Vagina (tissue), 2 donors: ENCODE measurements around the gene USP10. TPM values are rescaled to one million over a fixed set of nuclear protein-coding genes. Genes with fewer than 3 reads are reported as not detected.
A peak's percentile ranks its signal among the peaks of the same experiment; 100 is the strongest.

Experiments used
- DNase-seq, 2 donors: peaks; one replicate each; pipeline ENCODE4 v3.0.0-alpha.2; 2017; ENCODE audit errors: extremely low spot score in 2 of 2
- H3K27ac ChIP-seq: fragments of 200-600 bp; sonication (generic); one replicate; pipeline ENCODE4 v1.5.1; 2019
- H3K27me3 ChIP-seq: fragments of 200-600 bp; sonication (generic); one replicate; pipeline ENCODE4 v1.5.1; 2019
- H3K36me3 ChIP-seq, 2 donors: fragments of 200-600 bp; sonication (generic); one replicate each; pipeline ENCODE4 v1.5.1; 2017 to 2019
- H3K4me1 ChIP-seq: fragments of 200-600 bp; sonication (generic); one replicate; pipeline ENCODE4 v1.5.1; 2019
- H3K4me3 ChIP-seq, 2 donors: fragments of 200-600 bp; sonication (generic); 1 replicate in 1 of 2; 2 replicates in 1 of 2; pipeline ENCODE4 v1.5.1; 2016 to 2019
- H3K9me3 ChIP-seq: fragments of 200-600 bp; sonication (generic); one replicate; pipeline ENCODE4 v1.5.1; 2019
- POLR2A ChIP-seq, 2 donors: fragments of 450-650 bp; IDR thresholded peaks; one replicate each; pipeline ENCODE4 v1.6.1; 2017; ENCODE audit warnings: antibody characterized with exemption in 2 of 2, mild to moderate bottlenecking in 2 of 2, moderate library complexity in 2 of 2
- POLR2AphosphoS5 ChIP-seq, 2 donors: sonication (generic); formaldehyde crosslinking; IDR thresholded peaks; one replicate each; pipeline ENCODE4 v1.9.0; 2017; ENCODE audit warnings: antibody characterized with exemption in 2 of 2, mild to moderate bottlenecking in 2 of 2, low read depth in 1 of 2; ENCODE audit not compliant: insufficient read depth in 1 of 2
- intact Hi-C: fragments of 100-400 bp; cut with DNase I; formaldehyde crosslinking; loops from one replicate; pipeline ENCODE4 v1.15.1; 2023
- total RNA-seq: library from RNA; depleted of rRNA; stranded (reverse); fragments of >200 nt; gene quantifications from one replicate; pipeline ENCODE4 v1.2.3, GENCODE V29; 2016
- TF ChIP-seq, protein P1 (sequence below), 3 experiments: fragments of 450-650 bp in 2 of 3; fragments of 200-600 bp in 1 of 3; sonication (generic) in 1 of 3; IDR thresholded peaks; one replicate each; pipeline ENCODE4 v1.5.1; 2017 to 2019; ENCODE audit warnings: antibody characterized with exemption in 3 of 3, mild to moderate bottlenecking in 2 of 3, moderate library complexity in 2 of 3

USP10 gene
- total RNA-seq, 1 donor from 2014 or later = 42.5 TPM

DNA sequence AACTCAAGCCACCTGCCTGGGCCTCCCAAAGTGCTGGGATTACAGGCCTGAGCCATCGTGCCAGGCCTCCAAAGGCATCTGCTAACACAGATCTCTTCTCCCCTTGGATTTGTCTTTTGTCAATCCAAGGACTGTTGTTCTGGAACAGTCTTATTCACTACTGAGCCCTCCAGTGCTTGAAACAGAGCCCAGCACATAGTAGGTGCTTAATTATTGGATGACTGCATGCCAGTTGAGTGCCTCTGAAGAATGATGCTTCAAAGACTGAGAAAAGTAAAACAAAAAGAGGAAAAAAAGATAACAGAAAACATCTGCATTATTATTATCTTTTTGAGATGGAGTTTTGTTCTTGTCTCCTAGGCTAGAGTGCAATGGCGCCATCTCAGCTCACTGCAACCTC, 118.3 kb downstream of the USP10 start:
- no peak for DNase-seq
- no peaks in the 10 kb centered on the region for H3K27me3 ChIP-seq
- intact Hi-C loops = no loop called here
- TF ChIP-seq, protein P1, sequence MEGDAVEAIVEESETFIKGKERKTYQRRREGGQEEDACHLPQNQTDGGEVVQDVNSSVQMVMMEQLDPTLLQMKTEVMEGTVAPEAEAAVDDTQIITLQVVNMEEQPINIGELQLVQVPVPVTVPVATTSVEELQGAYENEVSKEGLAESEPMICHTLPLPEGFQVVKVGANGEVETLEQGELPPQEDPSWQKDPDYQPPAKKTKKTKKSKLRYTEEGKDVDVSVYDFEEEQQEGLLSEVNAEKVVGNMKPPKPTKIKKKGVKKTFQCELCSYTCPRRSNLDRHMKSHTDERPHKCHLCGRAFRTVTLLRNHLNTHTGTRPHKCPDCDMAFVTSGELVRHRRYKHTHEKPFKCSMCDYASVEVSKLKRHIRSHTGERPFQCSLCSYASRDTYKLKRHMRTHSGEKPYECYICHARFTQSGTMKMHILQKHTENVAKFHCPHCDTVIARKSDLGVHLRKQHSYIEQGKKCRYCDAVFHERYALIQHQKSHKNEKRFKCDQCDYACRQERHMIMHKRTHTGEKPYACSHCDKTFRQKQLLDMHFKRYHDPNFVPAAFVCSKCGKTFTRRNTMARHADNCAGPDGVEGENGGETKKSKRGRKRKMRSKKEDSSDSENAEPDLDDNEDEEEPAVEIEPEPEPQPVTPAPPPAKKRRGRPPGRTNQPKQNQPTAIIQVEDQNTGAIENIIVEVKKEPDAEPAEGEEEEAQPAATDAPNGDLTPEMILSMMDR (IDR thresholded peaks at IDR 0.05) = no peak
- TF ChIP-seq POLR2A (IDR thresholded peaks at IDR 0.05) = no peak
- no peak for TF ChIP-seq POLR2AphosphoS5 (IDR thresholded peaks at IDR 0.05; ENCODE audit: insufficient read depth in 1 of 2, low read depth in 1 of 2)
- no peaks in the 10 kb centered on the region for H3K9me3 ChIP-seq
- H3K4me1 ChIP-seq = peaks cover 17% of the 10 kb centered on the region
- no peak overlapping the region for H3K27ac ChIP-seq
- H3K4me3 ChIP-seq = no peak overlapping the region
- no peaks in the 10 kb centered on the region for H3K36me3 ChIP-seq

DNA sequence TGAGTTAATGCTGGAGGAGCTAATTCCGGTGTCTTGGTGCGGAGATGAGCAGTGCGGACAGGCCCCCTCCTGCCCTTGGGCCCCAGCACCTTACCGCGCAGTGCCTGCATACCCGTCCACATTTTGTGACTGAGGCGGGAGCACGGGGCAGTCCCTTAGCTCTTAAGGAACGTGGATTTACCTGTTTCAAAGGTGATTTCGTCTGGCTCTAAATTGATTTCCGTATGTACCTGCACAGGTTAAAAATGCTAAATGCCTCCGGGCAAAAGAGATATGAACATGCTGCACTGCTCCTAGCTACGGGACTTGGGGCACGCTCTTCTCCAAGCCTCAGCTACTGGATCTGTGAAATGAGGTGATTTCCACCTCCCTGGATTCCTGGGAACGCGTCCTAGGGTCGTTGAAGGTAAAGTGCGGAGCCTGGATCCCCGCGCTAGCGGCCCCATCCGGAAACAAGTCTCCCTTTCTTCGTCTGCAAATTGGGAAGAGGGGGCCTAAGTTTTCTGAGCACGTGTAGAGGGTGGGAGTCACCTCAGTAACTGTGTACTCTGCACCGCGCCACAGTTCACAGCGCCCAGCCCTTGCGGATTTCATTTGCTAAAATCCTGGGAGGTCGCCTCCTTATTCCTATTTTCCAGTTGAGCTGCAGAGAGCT, 119.3 kb downstream of the USP10 start:
- intact Hi-C loops = no loop called here
- H3K4me1 ChIP-seq = peaks cover 17% of the 10 kb centered on the region
- H3K9me3 ChIP-seq = no peaks in the 10 kb centered on the region
- no peaks in the 10 kb centered on the region for H3K27me3 ChIP-seq
- no peaks in the 10 kb centered on the region for H3K36me3 ChIP-seq
- DNase-seq = no peak
- TF ChIP-seq POLR2A (IDR thresholded peaks at IDR 0.05) (no peak), POLR2AphosphoS5 (IDR thresholded peaks at IDR 0.05; ENCODE audit: insufficient read depth in 1 of 2, low read depth in 1 of 2) (no peak)
- TF ChIP-seq, protein P1 (IDR thresholded peaks at IDR 0.05) = no peak
- peak overlapping the region; percentile 60 to 79 for H3K4me3 ChIP-seq
- H3K27ac ChIP-seq = no peak overlapping the region

DNA sequence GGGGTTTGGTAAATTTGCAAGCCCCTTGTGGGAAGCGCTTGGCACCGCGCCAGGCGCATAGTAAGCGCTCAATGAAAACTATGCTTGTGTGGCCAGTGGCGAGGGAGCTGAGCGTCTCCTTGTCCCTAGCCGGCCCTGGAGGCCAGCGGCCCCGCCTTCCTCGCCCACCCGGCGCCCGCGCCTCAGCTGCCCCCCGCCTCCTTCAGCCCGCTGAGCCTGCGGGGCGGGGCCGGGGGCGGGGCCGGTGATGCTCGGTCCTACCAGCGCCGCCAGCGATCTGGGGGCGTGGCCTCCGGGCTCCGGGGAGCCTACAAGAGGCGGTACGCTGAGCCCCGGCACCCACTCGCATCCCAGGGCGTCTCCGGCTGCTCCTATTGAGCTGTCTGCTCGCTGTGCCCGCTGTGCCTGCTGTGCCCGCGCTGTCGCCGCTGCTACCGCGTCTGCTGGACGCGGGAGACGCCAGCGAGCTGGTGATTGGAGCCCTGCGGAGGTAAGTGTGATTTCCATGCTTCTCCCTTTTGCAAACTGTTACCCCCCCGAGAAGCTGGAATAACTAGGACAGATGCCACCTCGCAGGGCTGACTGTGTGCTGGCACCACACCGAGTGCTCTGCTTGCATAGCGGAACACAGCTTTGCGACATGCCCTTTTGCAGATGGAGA, 120.0 kb downstream of the USP10 start, which contains the start of gene CRISPLD2:
Gene CRISPLD2, plus strand, starts transcription at position 342 of the 661 bp plus-strand sequence. CDS start 18,511 bp downstream, outside the sequence.
- DNase-seq = no peak
- Histone ChIP-seq H3K9me3 (no peaks in the 10 kb centered on the region), H3K4me3 (peak within 1 kb of the TSS; percentile 60 to 79), H3K27me3 (no peaks in the 10 kb centered on the region), H3K27ac (peak within 1 kb of the TSS; percentile 95), H3K36me3 (no peaks in the 10 kb centered on the region), H3K4me1 (peaks cover 22% of the 10 kb centered on the region)
- intact Hi-C loops = no loop called here
- TF ChIP-seq POLR2A (IDR thresholded peaks at IDR 0.05) (peak in 1 of 2 donors; percentile 99), POLR2AphosphoS5 (IDR thresholded peaks at IDR 0.05; ENCODE audit: insufficient read depth in 1 of 2, low read depth in 1 of 2) (peak in 1 of 2 donors; percentile 99)
- TF ChIP-seq, protein P1 (IDR thresholded peaks at IDR 0.05) = no peak

DNA sequence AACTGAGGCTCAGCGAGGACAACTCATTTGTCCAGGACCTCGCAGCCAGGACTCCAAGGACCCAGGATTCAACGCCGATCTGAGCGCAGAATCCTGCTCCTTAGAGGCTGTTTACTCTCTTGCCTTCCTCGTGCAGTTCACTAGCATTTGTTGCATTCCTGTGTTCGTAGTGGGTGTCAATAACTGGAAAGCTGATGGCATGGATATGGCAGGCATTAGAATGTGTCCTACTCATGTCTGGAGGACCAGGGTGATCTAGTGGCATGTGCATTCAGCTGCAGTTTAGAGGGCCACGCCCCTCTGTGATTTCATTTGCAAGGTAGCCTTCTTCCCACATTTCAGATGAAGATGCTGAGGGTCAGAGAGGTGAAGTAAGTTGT, 120.5 kb downstream of the USP10 start:
- DNase-seq = no peak
- peak overlapping the region; percentile 60 to 79 for H3K4me3 ChIP-seq
- H3K27ac ChIP-seq = peak overlapping the region; percentile 95
- no peaks in the 10 kb centered on the region for H3K9me3 ChIP-seq
- H3K27me3 ChIP-seq = no peaks in the 10 kb centered on the region
- intact Hi-C loops = no loop called here
- TF ChIP-seq POLR2AphosphoS5 (IDR thresholded peaks at IDR 0.05; ENCODE audit: insufficient read depth in 1 of 2, low read depth in 1 of 2) (no peak), POLR2A (IDR thresholded peaks at IDR 0.05) (no peak)
- TF ChIP-seq, protein P1 (IDR thresholded peaks at IDR 0.05) = no peak
- H3K36me3 ChIP-seq = no peaks in the 10 kb centered on the region
- peaks cover 22% of the 10 kb centered on the region for H3K4me1 ChIP-seq

DNA sequence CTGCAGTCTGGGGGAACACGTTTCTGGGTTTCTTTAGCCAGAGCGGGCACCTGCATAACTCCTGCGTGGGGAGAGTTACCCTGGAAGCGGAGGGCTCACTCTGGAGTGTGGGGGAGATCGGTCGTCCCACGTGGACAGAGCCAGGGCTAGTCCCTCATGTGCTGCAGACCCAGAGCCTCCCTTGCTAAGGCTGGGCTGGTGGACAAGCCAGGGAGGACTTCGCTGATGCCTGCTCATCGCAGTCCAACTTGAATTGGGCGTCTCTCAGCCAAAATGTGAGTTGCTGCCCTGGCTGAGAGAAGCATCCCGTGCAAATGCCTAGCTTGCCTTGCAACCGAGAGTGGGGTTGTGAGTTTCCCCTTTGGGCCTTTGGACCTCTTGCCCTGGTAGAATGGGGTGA, 121.0 kb downstream of the USP10 start:
- Histone ChIP-seq H3K9me3 (no peaks in the 10 kb centered on the region), H3K4me3 (peak overlapping the region; percentile 60 to 79), H3K27ac (peak overlapping the region; percentile 95), H3K36me3 (no peaks in the 10 kb centered on the region), H3K4me1 (peaks cover 25% of the 10 kb centered on the region), H3K27me3 (no peaks in the 10 kb centered on the region)
- DNase-seq = no peak
- intact Hi-C loops = no loop called here
- TF ChIP-seq, protein P1 (IDR thresholded peaks at IDR 0.05) = no peak
- peak in 1 of 2 donors; percentile 18 for TF ChIP-seq POLR2AphosphoS5 (IDR thresholded peaks at IDR 0.05; ENCODE audit: insufficient read depth in 1 of 2, low read depth in 1 of 2)
- TF ChIP-seq POLR2A (IDR thresholded peaks at IDR 0.05) = no peak
